Activated CD8-positive, alpha-beta T cell treated with anti-CD3 and anti-CD28 coated beads, Interleukin-2, amount 10 ng/mL, durations not matched to agents 7 days and 5 days (primary cell): ENCODE results near the gene ITPRIPL2. TPM values are rescaled to one million over a fixed set of nuclear protein-coding genes. Genes with fewer than 3 reads are reported as not detected.

Experiments used
- ATAC-seq: fragments of 150-1000 bp; cut with Tn5 transposase; one replicate; pipeline ENCODE4 v1.10.0; 2021; ENCODE audit warnings: moderate library complexity
- CTCF ChIA-PET: fragments of 350-600 bp; sonication (Branson Sonifier 250); formaldehyde crosslinking; loops from one replicate; lab custom pipeline; 2021; ENCODE audit warnings: antibody characterized with exemption; lab: Charles Lee
- POLR2A ChIA-PET: fragments of 350-600 bp; sonication (Branson Sonifier 250); formaldehyde crosslinking; loops from one replicate; lab custom pipeline; 2021; ENCODE audit warnings: antibody characterized with exemption; lab: Charles Lee
- DNase-seq: peaks from one replicate; pipeline ENCODE4 v3.0.0-alpha.2; 2020
- H3K27ac Mint-ChIP-seq: one replicate; pipeline ENCODE4 v1.8.0; 2021; ENCODE audit warnings: mild to moderate bottlenecking, mixed read lengths
- H3K27me3 Mint-ChIP-seq: one replicate; pipeline ENCODE4 v1.8.0; 2021; ENCODE audit warnings: low read depth, mixed read lengths
- H3K36me3 Mint-ChIP-seq: one replicate; pipeline ENCODE4 v1.8.0; 2021; ENCODE audit warnings: low read depth, mixed read lengths
- H3K4me1 Mint-ChIP-seq: one replicate; pipeline ENCODE4 v1.8.0; 2021; ENCODE audit warnings: low read depth, mixed read lengths
- H3K4me3 Mint-ChIP-seq: one replicate; pipeline ENCODE4 v1.8.0; 2021; ENCODE audit warnings: mild to moderate bottlenecking, mixed read lengths
- H3K9me3 Mint-ChIP-seq: one replicate; pipeline ENCODE4 v1.8.0; 2022; ENCODE audit warnings: mixed read lengths; ENCODE audit not compliant: insufficient read depth
- total RNA-seq, 2 experiments: library from RNA; stranded (reverse); gene quantifications; one replicate each; pipeline ENCODE4 v1.2.3, GENCODE V29; 2021

ITPRIPL2 gene
- total RNA-seq, 2 experiments from 2014 or later = 2.3 TPM

- Mint-ChIP-seq H3K36me3 (no peaks in the 10 kb centered on the region), H3K27ac (no peak overlapping the region), H3K4me1 (no peaks in the 10 kb centered on the region), H3K4me3 (no peak overlapping the region), H3K27me3 (peaks cover 13% of the 10 kb centered on the region), H3K9me3 (no peaks in the 10 kb centered on the region)
- DNase-seq (no peak), ATAC-seq (no peak)
- ChIA-PET POLR2A (no interaction called here), CTCF (interaction anchor here (1.2 kb wide), 1 partner anchor 51 kb away, joined by 3 read pairs; no protein-coding TSS in a partner anchor)
Measured at GRCh38 chr16:19137201-19138128, 23.7 kb downstream of the ITPRIPL2 start.

- Mint-ChIP-seq H3K9me3 (no peaks in the 10 kb centered on the region), H3K4me1 (no peaks in the 10 kb centered on the region), H3K36me3 (no peaks in the 10 kb centered on the region), H3K27me3 (peaks cover 13% of the 10 kb centered on the region), H3K4me3 (no peak overlapping the region), H3K27ac (no peak overlapping the region)
- DNase-seq (no peak), ATAC-seq (no peak)
- ChIA-PET CTCF (interaction anchor here (0.9 to 1.0 kb wide), 2 partner anchors 41 to 53 kb away, joined by 3 to 5 read pairs; no protein-coding TSS in a partner anchor), POLR2A (no interaction called here)
Measured at GRCh38 chr16:19138601-19139000, 24.8 kb downstream of the ITPRIPL2 start.

GRCh38 chr16:19139436-19140091, 25.8 kb downstream of the ITPRIPL2 start:
- H3K27me3 Mint-ChIP-seq = peaks cover 15% of the 10 kb centered on the region
- H3K4me1 Mint-ChIP-seq = no peaks in the 10 kb centered on the region
- H3K4me3 Mint-ChIP-seq = no peak overlapping the region
- ChIA-PET CTCF (no interaction called here), POLR2A (interaction anchor here (0.6 kb wide), 1 partner anchor 20 kb away, joined by 3 read pairs; no protein-coding TSS in a partner anchor)
- no peaks in the 10 kb centered on the region for H3K9me3 Mint-ChIP-seq
- no peak for DNase-seq
- no peak overlapping the region for H3K27ac Mint-ChIP-seq
- H3K36me3 Mint-ChIP-seq = no peaks in the 10 kb centered on the region
- ATAC-seq = no peak

- Mint-ChIP-seq H3K27ac (no peak overlapping the region), H3K36me3 (no peaks in the 10 kb centered on the region), H3K27me3 (peaks cover 15% of the 10 kb centered on the region), H3K4me1 (no peaks in the 10 kb centered on the region), H3K9me3 (no peaks in the 10 kb centered on the region), H3K4me3 (no peak overlapping the region)
- ChIA-PET CTCF (no interaction called here), POLR2A (no interaction called here)
- no peak for ATAC-seq
- no peak for DNase-seq
Measured at GRCh38 chr16:19140396-19140795, 26.6 kb downstream of the ITPRIPL2 start.

DNA sequence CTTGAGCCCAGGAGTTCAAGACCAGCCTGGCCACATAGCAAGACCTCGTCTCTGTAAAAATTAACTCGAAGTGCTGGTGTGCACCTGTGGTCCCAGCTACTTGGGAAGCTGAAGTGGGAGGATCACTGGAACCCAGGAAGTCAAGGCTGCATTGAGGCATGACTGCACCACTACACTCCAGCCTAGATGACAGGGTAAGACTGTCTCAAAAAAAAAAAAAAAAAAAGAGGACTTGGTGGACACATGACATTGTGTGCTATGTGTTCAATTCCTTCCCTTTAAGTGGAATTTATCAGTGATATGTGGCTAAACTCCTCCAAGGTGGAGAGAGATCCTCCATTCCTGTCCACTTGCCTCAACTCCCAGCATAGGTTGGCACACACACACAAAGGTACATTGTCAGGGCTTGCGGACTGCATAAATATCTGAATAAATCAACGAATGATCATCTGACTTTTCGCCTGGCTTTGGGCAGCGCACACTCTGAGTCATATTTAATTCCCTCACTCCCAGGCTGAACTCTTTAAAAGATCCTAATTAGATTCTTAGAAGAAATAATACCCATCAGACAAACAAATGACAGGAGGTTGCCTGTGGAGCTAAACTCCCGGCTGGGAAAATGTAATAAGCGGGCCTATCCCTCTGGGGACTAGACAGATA, 29.3 kb downstream of the ITPRIPL2 start:
- no peaks in the 10 kb centered on the region for H3K4me1 Mint-ChIP-seq
- DNase-seq = no peak
- no peak overlapping the region for H3K27ac Mint-ChIP-seq
- ChIA-PET CTCF (no interaction called here), POLR2A (no interaction called here)
- H3K27me3 Mint-ChIP-seq = peaks cover 8% of the 10 kb centered on the region
- H3K9me3 Mint-ChIP-seq = no peaks in the 10 kb centered on the region
- no peaks in the 10 kb centered on the region for H3K36me3 Mint-ChIP-seq
- no peak for ATAC-seq
- no peak overlapping the region for H3K4me3 Mint-ChIP-seq

DNA sequence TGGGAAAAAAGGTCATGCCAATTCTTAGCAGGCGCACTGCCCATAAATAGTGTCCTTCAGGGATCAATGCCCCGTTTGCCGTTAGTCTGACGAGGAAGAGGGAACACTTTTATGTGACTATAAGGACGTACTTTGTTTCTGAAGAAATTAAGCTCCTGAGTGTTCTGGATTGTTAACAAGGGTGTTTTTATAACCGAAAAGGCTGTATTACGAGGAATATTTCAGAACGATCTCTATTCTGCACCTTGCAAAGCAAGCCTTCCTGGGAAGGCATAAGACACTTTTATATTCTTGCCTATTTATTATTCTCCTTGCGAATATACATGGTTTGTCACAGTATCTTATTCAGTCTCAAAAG, 29.8 kb downstream of the ITPRIPL2 start:
- Mint-ChIP-seq H3K36me3 (no peaks in the 10 kb centered on the region), H3K4me3 (no peak overlapping the region), H3K27ac (no peak overlapping the region), H3K4me1 (no peaks in the 10 kb centered on the region), H3K9me3 (no peaks in the 10 kb centered on the region), H3K27me3 (peaks cover 6% of the 10 kb centered on the region)
- ATAC-seq (no peak), DNase-seq (no peak)
- POLR2A ChIA-PET = no interaction called here
- CTCF ChIA-PET = no interaction called here

DNA sequence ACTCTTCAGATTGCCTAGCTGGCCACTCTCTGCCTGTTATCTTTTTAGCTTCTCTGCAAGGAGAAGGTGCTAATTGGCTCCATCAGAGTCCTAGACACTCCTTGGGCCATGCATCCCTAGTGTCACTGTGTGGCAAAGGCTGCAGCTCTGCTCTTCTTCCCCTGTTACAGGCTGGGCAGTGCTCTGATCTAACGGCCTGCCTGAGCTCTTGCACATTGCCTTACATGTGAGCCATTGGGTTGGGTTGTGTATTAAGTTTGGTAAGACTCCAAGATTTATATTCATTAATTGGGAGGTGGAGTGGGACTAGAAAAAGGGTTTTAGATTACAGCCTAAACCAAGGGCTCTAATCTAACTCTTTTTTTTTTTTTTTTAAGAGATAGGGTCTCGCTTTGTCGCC, 31.2 kb downstream of the ITPRIPL2 start:
- Mint-ChIP-seq H3K9me3 (no peaks in the 10 kb centered on the region), H3K4me3 (no peak overlapping the region), H3K27ac (no peak overlapping the region), H3K4me1 (no peaks in the 10 kb centered on the region), H3K27me3 (peaks cover 5% of the 10 kb centered on the region), H3K36me3 (no peaks in the 10 kb centered on the region)
- ChIA-PET POLR2A (no interaction called here), CTCF (interaction anchor here (0.9 to 1.5 kb wide), 2 partner anchors 26 to 59 kb away, joined by 3 to 4 read pairs; no protein-coding TSS in a partner anchor)
- ATAC-seq (no peak), DNase-seq (no peak)

- POLR2A ChIA-PET = interaction anchor here (0.6 kb wide), 1 partner anchor 13 kb away, joined by 3 read pairs; no protein-coding TSS in a partner anchor
- no peak overlapping the region for H3K27ac Mint-ChIP-seq
- peaks cover 2% of the 10 kb centered on the region for H3K27me3 Mint-ChIP-seq
- H3K36me3 Mint-ChIP-seq = no peaks in the 10 kb centered on the region
- CTCF ChIA-PET = interaction anchor here (0.8 kb wide), 1 partner anchor 212 kb away, joined by 3 read pairs; no protein-coding TSS in a partner anchor
- ATAC-seq = no peak
- H3K4me1 Mint-ChIP-seq = no peaks in the 10 kb centered on the region
- H3K9me3 Mint-ChIP-seq = no peaks in the 10 kb centered on the region
- H3K4me3 Mint-ChIP-seq = no peak overlapping the region
- DNase-seq = no peak
Measured at GRCh38 chr16:19147126-19147525, 33.4 kb downstream of the ITPRIPL2 start.

DNA sequence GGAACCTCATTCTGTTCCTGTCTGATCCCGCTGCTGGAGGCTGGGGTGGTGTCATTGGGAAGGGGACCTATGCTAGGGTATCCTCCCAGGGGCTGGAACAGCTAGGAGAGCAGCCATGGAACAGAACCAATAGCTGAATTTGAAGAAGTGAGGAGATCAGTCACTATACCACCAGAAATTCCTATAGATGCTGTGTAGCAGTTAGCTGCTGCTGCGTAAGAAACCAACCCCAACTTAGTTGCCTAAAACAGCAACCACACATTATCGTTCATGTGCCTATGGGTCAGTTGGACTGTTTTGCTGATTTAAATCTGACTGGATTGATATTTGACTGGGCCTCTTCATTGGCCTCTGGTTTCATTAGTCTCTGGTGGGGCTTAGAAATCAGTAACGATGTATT, 33.9 kb downstream of the ITPRIPL2 start:
- Mint-ChIP-seq H3K27me3 (peaks cover 2% of the 10 kb centered on the region), H3K4me3 (no peak overlapping the region), H3K9me3 (no peaks in the 10 kb centered on the region), H3K4me1 (no peaks in the 10 kb centered on the region), H3K27ac (no peak overlapping the region), H3K36me3 (no peaks in the 10 kb centered on the region)
- ATAC-seq = no peak
- DNase-seq = no peak
- ChIA-PET POLR2A (no interaction called here), CTCF (interaction anchor here (0.8 kb wide), 1 partner anchor 212 kb away, joined by 3 read pairs; no protein-coding TSS in a partner anchor)

DNA sequence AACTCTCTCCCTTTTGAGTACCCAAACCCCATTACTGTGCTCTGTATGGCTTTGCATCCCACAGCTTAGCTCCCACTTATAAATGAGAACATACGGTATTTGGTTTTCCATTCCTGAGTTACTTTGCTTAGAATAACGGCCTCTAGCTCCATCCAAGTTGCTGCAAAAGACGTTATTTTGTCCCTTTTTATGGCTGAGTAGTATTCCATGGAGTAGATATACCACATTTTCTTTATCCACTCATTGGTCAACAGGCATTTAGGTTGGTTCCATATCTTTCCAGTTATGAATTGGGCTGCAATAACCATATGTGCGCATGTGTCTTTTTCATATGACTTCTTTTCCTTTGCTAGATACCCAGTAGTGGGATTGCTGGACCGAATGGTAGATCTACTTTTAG, 34.4 kb downstream of the ITPRIPL2 start:
- CTCF ChIA-PET = interaction anchor here (0.8 kb wide), 1 partner anchor 213 kb away, joined by 3 read pairs; no protein-coding TSS in a partner anchor
- H3K4me1 Mint-ChIP-seq = no peaks in the 10 kb centered on the region
- H3K4me3 Mint-ChIP-seq = no peak overlapping the region
- no peaks in the 10 kb centered on the region for H3K9me3 Mint-ChIP-seq
- H3K36me3 Mint-ChIP-seq = no peaks in the 10 kb centered on the region
- DNase-seq (no peak), ATAC-seq (no peak)
- H3K27ac Mint-ChIP-seq = no peak overlapping the region
- H3K27me3 Mint-ChIP-seq = peaks cover 3% of the 10 kb centered on the region
- POLR2A ChIA-PET = no interaction called here

DNA sequence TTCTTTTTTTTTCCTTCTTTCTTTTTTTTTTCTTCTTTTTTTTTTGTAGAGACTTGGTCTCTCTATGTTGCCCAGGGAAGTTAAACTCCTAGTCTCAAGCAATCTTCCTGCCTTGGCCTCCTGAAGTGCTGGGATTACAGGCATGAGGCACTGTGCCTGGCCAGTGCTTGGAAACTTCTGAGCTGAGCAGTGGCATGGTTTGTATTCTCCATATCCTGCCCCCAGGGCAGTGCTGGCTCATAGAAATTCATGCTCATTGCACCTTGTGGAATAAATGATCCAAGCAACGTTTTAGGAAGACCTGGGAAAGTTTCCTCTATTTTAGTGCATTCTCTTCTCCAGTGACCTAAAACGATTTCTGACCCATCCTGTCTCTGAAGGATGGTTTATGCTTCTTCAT, 37.5 kb downstream of the ITPRIPL2 start:
- peaks cover 14% of the 10 kb centered on the region for H3K27me3 Mint-ChIP-seq
- H3K9me3 Mint-ChIP-seq = no peaks in the 10 kb centered on the region
- no peak overlapping the region for H3K4me3 Mint-ChIP-seq
- no peak for ATAC-seq
- no peaks in the 10 kb centered on the region for H3K4me1 Mint-ChIP-seq
- DNase-seq = no peak
- no peak overlapping the region for H3K27ac Mint-ChIP-seq
- ChIA-PET CTCF (no interaction called here), POLR2A (no interaction called here)
- H3K36me3 Mint-ChIP-seq = no peaks in the 10 kb centered on the region
